OCI-LY1 (cell line): ENCODE measurements around the gene KCNMA1.

Experiments used
- EZH2 ChIP-seq: fragments of 200-600 bp; sonication (generic), shearing (Covaris generic); IDR thresholded peaks from 2 replicates; pipeline ENCODE4 v1.8.0; 2017; ENCODE audit warnings: borderline replicate concordance, mixed run types, mild to moderate bottlenecking, antibody characterized with exemption, low read length, moderate library complexity, mixed read lengths
- TF ChIP-seq, protein P1 (sequence below): fragments of 200-600 bp; sonication (generic), shearing (Covaris generic); IDR thresholded peaks from 2 replicates; pipeline ENCODE4 v1.5.1; 2017; ENCODE audit warnings: mild to moderate bottlenecking, antibody characterized with exemption, low read length, moderate library complexity, mixed read lengths

DNA sequence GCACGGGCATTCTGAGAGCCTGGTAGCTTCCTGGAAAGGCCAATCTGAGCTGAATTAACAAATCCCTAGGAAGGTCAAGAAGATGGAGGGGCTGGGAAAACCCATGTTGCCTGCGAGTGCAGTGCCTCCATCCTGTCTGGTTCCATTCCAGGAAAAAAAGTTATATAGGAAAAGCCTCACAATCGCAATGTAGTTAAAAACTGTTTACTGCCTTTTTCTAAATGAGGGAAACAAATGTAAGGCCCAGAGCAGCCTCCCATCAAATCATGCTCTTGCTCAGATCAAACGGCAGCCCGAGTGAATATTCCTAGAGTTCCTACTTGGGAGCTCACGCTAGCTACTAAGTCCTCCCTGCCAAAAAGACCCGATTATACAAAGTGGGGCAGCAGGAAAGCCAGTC is 179.9 kb downstream of the KCNMA1 start:
- TF ChIP-seq EZH2: no peak
- TF ChIP-seq, protein P1, sequence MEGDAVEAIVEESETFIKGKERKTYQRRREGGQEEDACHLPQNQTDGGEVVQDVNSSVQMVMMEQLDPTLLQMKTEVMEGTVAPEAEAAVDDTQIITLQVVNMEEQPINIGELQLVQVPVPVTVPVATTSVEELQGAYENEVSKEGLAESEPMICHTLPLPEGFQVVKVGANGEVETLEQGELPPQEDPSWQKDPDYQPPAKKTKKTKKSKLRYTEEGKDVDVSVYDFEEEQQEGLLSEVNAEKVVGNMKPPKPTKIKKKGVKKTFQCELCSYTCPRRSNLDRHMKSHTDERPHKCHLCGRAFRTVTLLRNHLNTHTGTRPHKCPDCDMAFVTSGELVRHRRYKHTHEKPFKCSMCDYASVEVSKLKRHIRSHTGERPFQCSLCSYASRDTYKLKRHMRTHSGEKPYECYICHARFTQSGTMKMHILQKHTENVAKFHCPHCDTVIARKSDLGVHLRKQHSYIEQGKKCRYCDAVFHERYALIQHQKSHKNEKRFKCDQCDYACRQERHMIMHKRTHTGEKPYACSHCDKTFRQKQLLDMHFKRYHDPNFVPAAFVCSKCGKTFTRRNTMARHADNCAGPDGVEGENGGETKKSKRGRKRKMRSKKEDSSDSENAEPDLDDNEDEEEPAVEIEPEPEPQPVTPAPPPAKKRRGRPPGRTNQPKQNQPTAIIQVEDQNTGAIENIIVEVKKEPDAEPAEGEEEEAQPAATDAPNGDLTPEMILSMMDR: no peak
